ENCODE data around the gene FRMD1.

DNA sequence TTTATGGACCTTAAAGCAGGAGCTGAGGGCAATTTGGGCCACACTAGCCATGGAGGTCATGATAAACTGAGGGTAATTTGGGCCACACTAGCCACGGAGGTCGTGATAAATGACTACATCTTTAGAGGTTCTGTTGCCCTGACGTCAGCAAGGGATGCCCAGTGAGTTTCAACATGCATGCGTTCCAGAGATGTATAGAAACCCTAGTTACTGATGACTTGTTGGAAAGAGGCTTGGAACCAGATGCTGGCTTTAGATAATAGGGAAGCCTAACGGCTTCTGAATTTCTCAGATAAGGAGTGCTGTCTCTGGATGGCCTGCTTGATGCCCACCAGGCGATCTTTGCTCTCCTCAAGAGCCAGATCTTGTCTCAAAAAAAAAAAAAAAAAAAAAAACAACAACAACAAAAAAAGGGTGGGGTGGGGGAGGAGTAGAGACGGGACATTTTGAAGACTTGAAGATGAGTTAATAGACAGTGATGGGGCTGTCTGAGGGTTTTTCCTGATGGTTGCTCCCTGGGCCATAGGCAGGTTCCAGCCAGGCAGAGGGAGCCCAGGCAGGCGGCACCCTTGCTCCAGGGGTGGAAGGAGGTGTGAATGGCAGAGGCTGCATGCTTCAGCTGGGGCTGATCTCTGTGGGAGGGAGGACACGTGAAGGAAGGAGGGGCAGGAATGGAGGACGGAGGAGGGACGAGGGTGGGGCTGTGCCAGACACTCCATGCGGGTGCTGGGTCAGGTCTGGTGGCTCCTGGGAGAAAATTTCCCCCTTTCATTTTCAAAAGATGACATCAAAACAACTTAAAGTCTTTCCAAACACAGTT, 27.0 kb upstream of the FRMD1 start:
- TF ChIP-seq, protein P1, sequence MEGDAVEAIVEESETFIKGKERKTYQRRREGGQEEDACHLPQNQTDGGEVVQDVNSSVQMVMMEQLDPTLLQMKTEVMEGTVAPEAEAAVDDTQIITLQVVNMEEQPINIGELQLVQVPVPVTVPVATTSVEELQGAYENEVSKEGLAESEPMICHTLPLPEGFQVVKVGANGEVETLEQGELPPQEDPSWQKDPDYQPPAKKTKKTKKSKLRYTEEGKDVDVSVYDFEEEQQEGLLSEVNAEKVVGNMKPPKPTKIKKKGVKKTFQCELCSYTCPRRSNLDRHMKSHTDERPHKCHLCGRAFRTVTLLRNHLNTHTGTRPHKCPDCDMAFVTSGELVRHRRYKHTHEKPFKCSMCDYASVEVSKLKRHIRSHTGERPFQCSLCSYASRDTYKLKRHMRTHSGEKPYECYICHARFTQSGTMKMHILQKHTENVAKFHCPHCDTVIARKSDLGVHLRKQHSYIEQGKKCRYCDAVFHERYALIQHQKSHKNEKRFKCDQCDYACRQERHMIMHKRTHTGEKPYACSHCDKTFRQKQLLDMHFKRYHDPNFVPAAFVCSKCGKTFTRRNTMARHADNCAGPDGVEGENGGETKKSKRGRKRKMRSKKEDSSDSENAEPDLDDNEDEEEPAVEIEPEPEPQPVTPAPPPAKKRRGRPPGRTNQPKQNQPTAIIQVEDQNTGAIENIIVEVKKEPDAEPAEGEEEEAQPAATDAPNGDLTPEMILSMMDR (IDR thresholded peaks at IDR 0.05) = no peak
- no peak for TF ChIP-seq EZH2 (IDR thresholded peaks at IDR 0.05; ENCODE audit: borderline replicate concordance, insufficient read depth, low read depth, low read length, poor library complexity, severe bottlenecking)
